Measurements from ENCODE around the gene RNF130.
A peak's percentile ranks its signal among the peaks of the same experiment; 100 is the strongest.
"Not testable (repeated sequence)": the region's sequence is repeated elsewhere in the genome, so short reads cannot be mapped to it uniquely, and the experiment has no call there.

The RNF130 gene

DNA sequence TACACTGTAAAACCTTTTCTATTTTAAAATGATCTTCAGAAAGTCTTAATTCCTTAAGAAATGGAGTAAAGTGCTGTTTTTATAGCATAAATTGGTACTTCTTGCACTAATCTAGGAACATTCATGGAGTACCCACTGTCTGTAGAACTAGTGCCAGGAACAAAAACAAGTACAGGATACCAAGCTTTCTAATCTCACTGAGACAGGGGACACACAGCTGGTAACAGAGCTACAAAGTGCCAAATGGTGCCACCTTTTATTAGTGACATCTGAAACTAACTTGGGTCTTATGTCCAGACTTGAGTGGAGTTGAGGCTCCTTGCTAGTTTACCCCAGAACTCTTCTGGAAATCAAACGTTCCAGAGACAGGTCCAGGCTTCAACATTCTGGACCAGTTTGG, 57.9 kb downstream of the RNF130 start:
- no peak for DNase-seq

GRCh38 chr5:180012316-180012715, 59.2 kb downstream of the RNF130 start:
- DNase-seq, result no peak

- no peak for DNase-seq
Observed at GRCh38 chr5:180010636-180011035, 60.9 kb downstream of the RNF130 start.

- DNase-seq, result no peak
Observed at GRCh38 chr5:180009581-180009980, 62.0 kb downstream of the RNF130 start.

- no peak for DNase-seq
Observed at GRCh38 chr5:180008433-180008832, 63.1 kb downstream of the RNF130 start.

DNA sequence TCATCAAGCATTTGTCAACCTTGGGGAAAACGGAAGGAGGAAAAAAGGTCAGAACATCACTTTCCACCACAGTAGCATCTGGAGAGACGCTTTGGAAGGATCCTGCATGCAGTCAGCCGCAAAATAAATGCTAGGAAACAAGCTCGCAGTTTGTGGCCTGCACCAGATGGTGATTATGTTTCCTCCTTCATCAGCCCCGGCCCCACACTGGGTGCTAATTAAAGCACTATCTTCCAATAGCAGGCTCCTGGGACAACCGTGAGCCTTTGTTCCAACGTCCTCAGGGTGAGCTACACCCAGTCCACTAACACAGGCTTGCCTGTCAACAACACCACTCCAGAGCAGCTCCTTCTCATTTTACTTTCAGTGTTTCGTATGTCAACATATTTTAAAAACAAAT, 64.0 kb downstream of the RNF130 start:
- peak; percentile 18 to 60 for DNase-seq

DNA sequence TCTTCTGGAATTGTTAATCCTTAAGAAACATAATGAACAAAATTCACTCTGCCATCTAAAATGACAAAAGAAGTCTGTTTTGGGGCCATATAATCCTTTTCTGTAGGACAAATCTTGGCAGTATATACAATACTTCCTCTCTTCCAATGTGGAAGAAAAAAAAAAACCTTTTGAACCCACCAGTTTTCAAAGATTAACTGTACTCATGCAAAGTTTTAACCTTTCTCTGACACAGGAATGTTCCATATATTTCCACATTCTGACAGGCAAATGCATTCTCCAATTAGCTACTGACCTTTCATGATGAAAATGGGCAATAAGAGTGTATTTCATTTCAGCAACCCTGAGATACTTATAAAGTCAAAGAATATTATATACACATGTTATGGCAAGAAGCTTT, 65.4 kb downstream of the RNF130 start:
- no peak for DNase-seq

DNA sequence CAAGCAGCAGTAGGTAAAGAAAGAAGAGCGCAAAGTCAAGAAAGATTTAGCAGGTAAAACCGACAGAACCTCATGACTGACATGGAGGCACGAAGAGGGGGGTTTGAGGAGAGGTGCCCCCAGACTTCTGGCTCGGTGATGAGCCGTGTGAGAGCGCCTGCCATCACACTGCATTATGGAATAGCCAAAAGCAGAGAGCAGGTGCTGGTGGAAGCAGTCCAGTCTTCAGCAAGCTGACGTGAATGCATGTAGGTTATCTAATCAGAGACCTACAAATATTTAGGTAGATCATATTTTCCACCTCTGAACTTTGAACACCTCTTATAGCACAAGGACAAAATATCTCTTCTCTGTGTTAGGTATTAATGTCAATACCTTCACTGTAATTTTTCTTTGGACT, 68.4 kb downstream of the RNF130 start:
- no peak for DNase-seq

DNA sequence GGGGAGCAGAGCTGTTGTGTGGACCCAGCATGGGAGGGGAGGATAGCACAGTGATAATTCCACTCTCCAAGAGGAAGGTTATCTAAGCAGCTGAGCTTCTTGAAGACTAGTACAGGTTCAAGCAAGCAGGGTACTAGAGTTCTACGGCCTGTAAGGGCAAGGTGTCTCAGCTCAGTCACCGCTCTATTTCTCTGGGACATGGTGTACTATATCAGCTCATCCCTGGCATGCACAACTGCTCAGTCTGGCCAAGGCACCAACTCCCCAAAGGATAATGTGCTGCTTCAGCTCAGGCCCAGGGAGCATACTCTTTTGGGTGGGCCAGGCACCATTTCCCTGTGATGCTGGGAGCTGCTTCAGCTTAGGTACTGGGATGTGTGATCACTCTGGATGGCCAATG, 69.8 kb downstream of the RNF130 start:
- DNase-seq, result no peak

DNA sequence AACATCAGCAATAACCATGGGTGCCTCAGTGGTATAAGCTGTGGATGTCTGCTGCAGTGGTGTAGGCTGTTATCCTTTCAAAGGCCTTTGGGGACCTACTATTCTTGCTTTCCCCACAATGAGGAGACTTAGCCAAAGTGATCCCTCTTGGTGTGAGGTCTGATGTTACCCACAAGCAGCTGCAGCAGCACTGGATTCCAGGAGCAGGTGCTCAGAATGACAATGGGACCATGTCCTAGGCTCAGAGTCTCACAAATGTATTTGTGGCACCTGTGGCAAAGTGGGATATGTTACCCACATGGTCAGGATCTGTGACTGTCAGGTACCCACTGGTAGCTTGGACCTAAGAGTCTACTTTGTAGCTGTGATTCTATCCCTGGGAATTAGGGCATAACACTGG, 70.4 kb downstream of the RNF130 start:
- no peak for DNase-seq

GRCh38 chr5:179998485-179998884, 73.1 kb downstream of the RNF130 start:
- DNase-seq, result no peak

GRCh38 chr5:179994583-179995323, 76.8 kb downstream of the RNF130 start:
- DNase-seq, result no peak

DNA sequence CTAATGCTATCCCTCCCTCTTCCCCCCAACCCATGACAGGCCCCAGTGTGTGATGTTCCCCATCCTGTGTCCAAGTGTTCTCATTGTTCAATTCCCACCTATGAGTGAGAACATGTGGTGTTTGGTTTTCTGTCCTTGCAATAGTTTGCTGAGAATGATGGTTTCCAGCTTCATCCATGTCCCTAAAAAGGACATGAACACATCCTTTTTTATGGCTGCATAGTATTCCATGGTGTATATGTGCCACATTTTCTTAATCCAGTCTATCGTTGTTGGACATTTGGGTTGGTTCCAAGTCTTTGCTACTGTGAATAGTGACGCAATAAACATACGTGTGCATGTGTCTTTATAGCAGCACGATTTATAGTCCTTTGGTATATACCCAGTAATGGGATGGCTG, 78.7 kb downstream of the RNF130 start:
- not testable (repeated sequence) for DNase-seq

- no peak for DNase-seq
Observed at GRCh38 chr5:179991106-179991505, 80.5 kb downstream of the RNF130 start.

- DNase-seq, result not testable (repeated sequence)
Observed at GRCh38 chr5:179990525-179990924, 81.0 kb downstream of the RNF130 start.

GRCh38 chr5:179986328-179986727, 85.2 kb downstream of the RNF130 start:
- no peak for DNase-seq

- DNase-seq, result no peak
Observed at GRCh38 chr5:179981636-179982035, 89.9 kb downstream of the RNF130 start.

DNA sequence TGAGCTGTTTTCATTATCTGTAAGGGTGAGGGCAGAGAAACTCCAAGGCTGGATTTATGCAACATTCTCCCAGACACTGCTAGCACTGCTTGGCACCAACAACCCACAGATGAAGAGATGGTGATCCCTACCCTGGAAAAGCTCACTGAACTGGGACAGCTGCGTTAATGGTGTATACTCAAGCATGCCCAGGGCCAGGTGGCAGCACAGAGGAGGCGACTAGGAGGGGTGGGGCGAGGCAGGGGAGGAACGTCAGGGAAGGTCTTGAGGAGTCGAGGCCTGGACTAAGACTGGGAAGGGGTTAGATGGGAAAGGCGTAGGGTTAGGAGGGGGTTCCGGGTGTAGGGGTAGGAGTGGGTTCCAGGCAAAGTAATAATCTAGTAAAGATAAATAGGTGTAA, 90.8 kb downstream of the RNF130 start:
- DNase-seq, result no peak

- DNase-seq, result no peak
Observed at GRCh38 chr5:179978792-179979191, 92.8 kb downstream of the RNF130 start.

DNA sequence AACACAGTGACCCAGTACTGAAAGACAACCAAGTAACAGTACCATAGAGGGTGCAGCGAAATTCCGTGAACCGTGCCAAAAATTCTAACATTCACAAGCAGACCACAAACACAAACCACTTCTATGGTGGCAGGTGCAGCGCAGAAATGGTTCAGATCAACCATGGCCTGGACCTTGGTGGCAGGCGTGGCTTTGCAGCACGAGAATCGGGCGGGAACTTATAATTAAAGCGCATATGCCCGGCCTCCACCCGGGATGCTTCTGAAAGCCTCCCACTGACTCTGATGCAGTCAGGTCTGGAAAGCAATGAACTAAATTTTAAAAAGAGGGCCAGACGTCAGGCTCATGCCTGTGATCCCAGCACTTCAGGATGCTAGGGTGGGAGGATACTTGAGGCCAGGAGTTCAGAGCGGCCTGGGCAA, 95.8 kb downstream of the RNF130 start:
- no peak for DNase-seq

- no peak for DNase-seq
Observed at GRCh38 chr5:179974946-179975712, 96.4 kb downstream of the RNF130 start.

GRCh38 chr5:179974246-179974945, 97.2 kb downstream of the RNF130 start:
- no peak for DNase-seq

DNA sequence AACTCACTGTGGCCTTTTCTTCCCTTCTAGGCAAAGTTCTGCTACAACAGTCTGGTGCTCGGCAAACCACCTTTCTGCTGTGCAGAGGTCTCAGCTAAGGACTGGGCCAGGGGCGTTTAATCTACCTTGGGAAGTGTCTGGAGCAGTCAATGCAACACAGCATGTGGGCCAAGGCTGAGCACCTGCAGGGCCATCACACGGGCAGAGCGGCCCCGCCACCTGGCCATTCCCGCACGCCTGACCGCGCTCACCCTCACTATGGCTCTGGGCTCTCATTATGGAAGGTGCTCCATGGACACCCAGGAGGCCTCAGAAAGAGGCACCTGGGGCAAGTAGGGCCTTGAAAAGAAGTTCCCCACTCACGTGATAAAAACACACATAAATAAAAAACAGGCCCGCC, 98.2 kb downstream of the RNF130 start:
- DNase-seq, result no peak

DNA sequence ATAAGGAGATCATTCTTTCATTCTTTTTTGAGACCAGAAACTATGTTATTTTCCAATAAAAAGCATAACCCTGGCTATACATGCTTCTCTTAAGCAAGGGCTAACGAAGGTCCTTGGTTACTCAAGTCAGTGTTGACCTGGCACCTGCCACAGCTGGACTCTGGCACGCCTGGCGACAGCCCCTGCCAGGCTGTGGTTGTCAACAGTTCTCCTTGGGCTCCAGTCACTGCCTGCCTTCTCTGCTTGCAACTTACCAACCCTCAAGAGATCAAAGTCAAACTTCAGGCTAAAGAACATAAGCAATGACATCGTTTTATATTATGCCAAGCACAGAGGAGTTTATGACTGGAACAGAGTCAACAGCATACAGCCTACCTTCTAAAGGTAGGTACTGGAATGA, 102.4 kb downstream of the RNF130 start:
- no peak for DNase-seq

Data from NCI-H2081 (cell line).